GM21447 (cell line): Measurements from ENCODE around the gene AGAP1.
"Not testable (repeated sequence)": the region's sequence is repeated elsewhere in the genome, so short reads cannot be mapped to it uniquely, and the experiment has no call there.

Source experiments
- ATAC-seq: cut with Tn5 transposase; IDR thresholded peaks from one replicate; pipeline ENCODE4 v1.9.1; 2021; ENCODE audit not compliant: unreplicated experiment

The AGAP1 gene

GRCh38 chr2:236046715-236047114, 552.9 kb downstream of the AGAP1 start:
- no peak for ATAC-seq

GRCh38 chr2:236047176-236047575, 553.3 kb downstream of the AGAP1 start:
- no peak for ATAC-seq

GRCh38 chr2:236047886-236048540, 554.2 kb downstream of the AGAP1 start:
- no peak for ATAC-seq

- no peak for ATAC-seq
Measured at GRCh38 chr2:236049981-236050380, 556.1 kb downstream of the AGAP1 start.

- no peak for ATAC-seq
Measured at GRCh38 chr2:236051351-236051750, 557.5 kb downstream of the AGAP1 start.

- no peak for ATAC-seq
Measured at GRCh38 chr2:236051806-236052205, 558.0 kb downstream of the AGAP1 start.

- ATAC-seq, result no peak
Measured at GRCh38 chr2:236052206-236052605, 558.4 kb downstream of the AGAP1 start.

GRCh38 chr2:236052926-236053821, 559.3 kb downstream of the AGAP1 start:
- no peak for ATAC-seq

GRCh38 chr2:236054125-236054524, 560.3 kb downstream of the AGAP1 start:
- no peak for ATAC-seq

GRCh38 chr2:236054621-236055305, 560.9 kb downstream of the AGAP1 start:
- no peak for ATAC-seq

GRCh38 chr2:236055471-236055870, 561.6 kb downstream of the AGAP1 start:
- no peak for ATAC-seq

- ATAC-seq, result no peak
Measured at GRCh38 chr2:236056141-236056540, 562.3 kb downstream of the AGAP1 start.

GRCh38 chr2:236057375-236057774, 563.5 kb downstream of the AGAP1 start:
- ATAC-seq, result no peak

GRCh38 chr2:236061497-236061896, 567.7 kb downstream of the AGAP1 start:
- no peak for ATAC-seq

GRCh38 chr2:236061899-236062298, 568.1 kb downstream of the AGAP1 start:
- ATAC-seq, result no peak

- ATAC-seq, result not testable (repeated sequence)
Measured at GRCh38 chr2:236062806-236063205, 569.0 kb downstream of the AGAP1 start.

GRCh38 chr2:236063994-236064393, 570.2 kb downstream of the AGAP1 start:
- no peak for ATAC-seq

- ATAC-seq, result no peak
Measured at GRCh38 chr2:236065314-236066160, 571.7 kb downstream of the AGAP1 start.

- no peak for ATAC-seq
Measured at GRCh38 chr2:236070236-236070635, 576.4 kb downstream of the AGAP1 start.

- no peak for ATAC-seq
Measured at GRCh38 chr2:236073246-236073645, 579.4 kb downstream of the AGAP1 start.
